ENCODE data around the gene POU2AF3. TPM values are rescaled to one million over a fixed set of nuclear protein-coding genes. Genes with fewer than 3 reads are reported as not detected.

The POU2AF3 gene
- total and polyA plus RNA-seq, 2 donors (not counting 1 experiment from before 2014, with no cell fraction given): 0.07 to 0.17 TPM

- Histone ChIP-seq H3K79me2 (ENCODE audit: control insufficient read depth, insufficient read depth, low read length) (no peaks in the 10 kb centered on the region), H3K4me3 (replicated peaks in 1 of 4; ENCODE audit: control extremely low read depth in 1 of 4, insufficient read depth in 1 of 4, low read depth in 3 of 4, low read length in 4 of 4) (no peak overlapping the region), H3K9ac (ENCODE audit: insufficient read depth, low read length) (no peak overlapping the region), H3K4me2 (ENCODE audit: extremely low read depth, insufficient read depth, low read length) (no peak overlapping the region), H3K27me3 (ENCODE audit: control insufficient read depth, insufficient read depth, low read length) (no peaks in the 10 kb centered on the region), H4K20me1 (ENCODE audit: control insufficient read depth, extremely low read depth, insufficient read depth, low read length) (no peaks in the 10 kb centered on the region), H2AFZ (ENCODE audit: low read length) (no peak overlapping the region), H3K36me3 (ENCODE audit: control insufficient read depth, insufficient read depth, low read length) (no peaks in the 10 kb centered on the region), H3K27ac (ENCODE audit: insufficient read depth, low read length) (no peak overlapping the region), H3K9me3 (ENCODE audit: control insufficient read depth, insufficient read depth, low read depth, low read length) (no peaks in the 10 kb centered on the region), H3K4me1 (ENCODE audit: control insufficient read depth, extremely low read depth, insufficient read depth, low read length) (no peaks in the 10 kb centered on the region)
- no peak for DNase-seq (ENCODE audit: low read depth in 2 of 2)
- TF ChIP-seq EZH2 (IDR thresholded peaks at IDR 0.05; ENCODE audit: low read length, missing control alignments): no peak
- no peak for TF ChIP-seq CTCF (conservative IDR thresholded peaks at IDR 0.05 in 1 of 2, IDR thresholded peaks at IDR 0.05 in 1 of 2; ENCODE audit: low read depth in 1 of 2, low read length in 2 of 2)
Observed at GRCh38 chr11:111342329-111342728, 44.0 kb downstream of the POU2AF3 start.

DNA sequence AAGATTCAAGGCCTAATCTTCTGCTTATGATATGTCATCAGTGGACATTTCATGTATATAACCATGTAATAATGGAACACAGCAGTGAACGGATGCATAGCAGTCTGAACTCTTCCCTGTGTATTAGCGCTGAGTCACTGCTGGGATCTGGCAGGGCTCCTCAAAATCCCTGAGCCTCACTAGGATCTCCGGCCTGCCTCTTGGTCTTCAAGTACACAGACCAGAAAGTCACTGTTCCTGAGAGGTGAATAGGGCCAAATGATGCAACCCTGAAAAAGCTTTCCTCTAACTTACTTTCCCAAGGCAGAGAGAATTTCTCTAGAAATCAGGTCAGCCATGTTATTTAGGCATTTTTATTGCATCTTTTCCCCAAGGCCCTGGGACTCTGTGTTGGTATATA is 45.7 kb downstream of the POU2AF3 start:
- Histone ChIP-seq H3K4me1 (ENCODE audit: control insufficient read depth, extremely low read depth, insufficient read depth, low read length) (no peaks in the 10 kb centered on the region), H3K79me2 (ENCODE audit: control insufficient read depth, insufficient read depth, low read length) (no peaks in the 10 kb centered on the region), H3K4me3 (replicated peaks in 1 of 4; ENCODE audit: control extremely low read depth in 1 of 4, insufficient read depth in 1 of 4, low read depth in 3 of 4, low read length in 4 of 4) (no peak overlapping the region), H2AFZ (ENCODE audit: low read length) (no peak overlapping the region), H3K9ac (ENCODE audit: insufficient read depth, low read length) (no peak overlapping the region), H3K36me3 (ENCODE audit: control insufficient read depth, insufficient read depth, low read length) (no peaks in the 10 kb centered on the region), H3K27me3 (ENCODE audit: control insufficient read depth, insufficient read depth, low read length) (no peaks in the 10 kb centered on the region), H4K20me1 (ENCODE audit: control insufficient read depth, extremely low read depth, insufficient read depth, low read length) (no peaks in the 10 kb centered on the region), H3K27ac (ENCODE audit: insufficient read depth, low read length) (no peak overlapping the region), H3K4me2 (ENCODE audit: extremely low read depth, insufficient read depth, low read length) (no peak overlapping the region), H3K9me3 (ENCODE audit: control insufficient read depth, insufficient read depth, low read depth, low read length) (no peaks in the 10 kb centered on the region)
- DNase-seq (ENCODE audit: low read depth in 2 of 2): peak; percentile 70 to 84
- no peak for TF ChIP-seq CTCF (conservative IDR thresholded peaks at IDR 0.05 in 1 of 2, IDR thresholded peaks at IDR 0.05 in 1 of 2; ENCODE audit: low read depth in 1 of 2, low read length in 2 of 2)
- no peak for TF ChIP-seq EZH2 (IDR thresholded peaks at IDR 0.05; ENCODE audit: low read length, missing control alignments)

DNA sequence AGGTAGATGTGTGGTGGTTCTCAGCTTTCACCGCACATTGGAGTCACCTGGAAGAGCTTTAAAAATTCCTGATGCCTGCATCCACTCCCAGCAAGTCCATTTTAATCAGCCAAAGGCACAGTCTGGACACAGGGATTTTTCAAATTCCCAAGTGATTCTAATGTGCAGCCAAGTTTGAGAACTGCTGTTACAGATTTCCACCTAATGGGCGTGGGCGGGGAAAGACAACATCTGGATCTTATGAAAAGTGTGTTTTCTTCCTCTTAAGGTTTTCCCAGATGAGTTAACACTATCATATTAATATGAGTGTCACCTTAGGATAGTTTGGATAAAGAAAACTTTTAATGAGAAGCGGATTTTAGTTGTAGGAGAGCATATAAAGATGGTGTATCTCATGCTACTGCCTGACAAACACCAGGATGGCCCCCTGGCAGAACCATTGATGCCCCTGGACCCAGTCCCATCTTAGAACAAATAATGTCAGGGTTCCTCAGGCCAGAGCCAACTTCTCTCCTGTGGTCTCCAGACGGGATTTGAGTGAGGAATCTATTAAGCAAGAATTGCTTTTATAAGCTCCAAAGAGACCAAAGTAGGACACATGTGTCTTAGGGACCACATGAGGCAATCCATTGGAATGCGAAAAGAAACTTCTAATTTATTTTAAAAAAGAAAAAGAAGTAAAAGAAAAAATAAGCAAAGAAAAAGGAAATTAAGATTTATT is 48.8 kb downstream of the POU2AF3 start:
- H3K27me3 ChIP-seq (ENCODE audit: control insufficient read depth, insufficient read depth, low read length): no peaks in the 10 kb centered on the region
- no peaks in the 10 kb centered on the region for H3K79me2 ChIP-seq (ENCODE audit: control insufficient read depth, insufficient read depth, low read length)
- TF ChIP-seq EZH2 (IDR thresholded peaks at IDR 0.05; ENCODE audit: low read length, missing control alignments): no peak
- TF ChIP-seq CTCF (conservative IDR thresholded peaks at IDR 0.05 in 1 of 2, IDR thresholded peaks at IDR 0.05 in 1 of 2; ENCODE audit: low read depth in 1 of 2, low read length in 2 of 2): no peak
- H4K20me1 ChIP-seq (ENCODE audit: control insufficient read depth, extremely low read depth, insufficient read depth, low read length): no peaks in the 10 kb centered on the region
- H3K9me3 ChIP-seq (ENCODE audit: control insufficient read depth, insufficient read depth, low read depth, low read length): no peaks in the 10 kb centered on the region
- H3K4me1 ChIP-seq (ENCODE audit: control insufficient read depth, extremely low read depth, insufficient read depth, low read length): no peaks in the 10 kb centered on the region
- H3K4me2 ChIP-seq (ENCODE audit: extremely low read depth, insufficient read depth, low read length): no peak overlapping the region
- H3K36me3 ChIP-seq (ENCODE audit: control insufficient read depth, insufficient read depth, low read length): no peaks in the 10 kb centered on the region
- DNase-seq (ENCODE audit: low read depth in 2 of 2): no peak
- H2AFZ ChIP-seq (ENCODE audit: low read length): no peak overlapping the region
- H3K4me3 ChIP-seq (replicated peaks in 1 of 4; ENCODE audit: control extremely low read depth in 1 of 4, insufficient read depth in 1 of 4, low read depth in 3 of 4, low read length in 4 of 4): no peak overlapping the region
- H3K9ac ChIP-seq (ENCODE audit: insufficient read depth, low read length): no peak overlapping the region
- no peak overlapping the region for H3K27ac ChIP-seq (ENCODE audit: insufficient read depth, low read length)

Measured in fibroblast of lung (primary cell).